ENCODE results near the gene SMIM35.

SMIM35 gene

DNA sequence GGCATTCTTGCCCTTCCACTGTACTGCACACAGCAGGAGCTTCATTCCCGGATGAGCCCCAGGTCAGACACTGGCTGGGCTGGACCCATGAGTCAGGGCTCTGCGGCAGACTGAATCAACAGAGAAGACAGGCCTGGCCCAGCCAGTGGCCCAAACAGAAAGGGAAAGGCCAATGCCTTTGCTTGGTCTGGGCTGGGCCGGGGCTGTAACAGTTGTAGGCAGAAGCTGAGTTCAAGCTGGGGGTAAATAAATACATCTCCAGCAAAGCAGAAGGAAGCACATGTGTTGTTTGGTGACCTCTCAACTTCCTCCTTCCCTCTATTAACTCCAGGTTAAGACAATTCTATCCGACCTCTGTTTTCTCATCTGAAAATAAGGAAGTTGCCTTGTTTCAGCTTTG, 1.8 kb upstream of the SMIM35 start:
- H3K27me3 ChIP-seq (ENCODE audit: control insufficient read depth, insufficient read depth, low read length), result no peaks in the 10 kb centered on the region
- H3K9me3 ChIP-seq (ENCODE audit: control insufficient read depth, low read length), result no peaks in the 10 kb centered on the region
- H3K4me1 ChIP-seq (ENCODE audit: control insufficient read depth, insufficient read depth, low read length), result peaks cover 59% of the 10 kb centered on the region
- peaks cover 9% of the 10 kb centered on the region for H3K36me3 ChIP-seq (ENCODE audit: control insufficient read depth, insufficient read depth, low read length)
- H3K4me3 ChIP-seq (ENCODE audit: low read length), result no peak overlapping the region
- no peak overlapping the region for H3K9ac ChIP-seq (ENCODE audit: low read length)

DNA sequence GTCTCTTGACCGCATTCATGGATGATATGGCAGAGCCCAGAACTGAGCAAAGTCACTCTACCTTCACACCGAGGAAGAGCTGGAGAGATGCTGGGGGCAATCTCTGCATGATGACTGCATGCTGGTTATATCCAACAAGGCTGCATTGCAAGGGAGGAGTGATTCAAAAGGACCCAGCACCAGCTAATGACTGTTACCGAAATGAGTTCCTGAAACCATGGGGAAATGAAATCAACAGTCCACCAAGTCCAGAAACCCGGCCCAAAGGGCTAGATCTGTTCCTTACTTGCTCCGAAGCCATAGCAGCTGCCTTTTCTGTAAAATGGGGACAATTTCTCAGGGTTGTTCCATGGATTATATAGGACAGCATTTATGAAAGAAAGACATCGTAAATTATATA, 1.2 kb upstream of the SMIM35 start:
- no peaks in the 10 kb centered on the region for H3K27me3 ChIP-seq (ENCODE audit: control insufficient read depth, insufficient read depth, low read length)
- H3K4me3 ChIP-seq (ENCODE audit: low read length), result no peak overlapping the region
- no peak overlapping the region for H3K9ac ChIP-seq (ENCODE audit: low read length)
- H3K4me1 ChIP-seq (ENCODE audit: control insufficient read depth, insufficient read depth, low read length), result peaks cover 53% of the 10 kb centered on the region
- peaks cover 9% of the 10 kb centered on the region for H3K36me3 ChIP-seq (ENCODE audit: control insufficient read depth, insufficient read depth, low read length)
- H3K9me3 ChIP-seq (ENCODE audit: control insufficient read depth, low read length), result no peaks in the 10 kb centered on the region

DNA sequence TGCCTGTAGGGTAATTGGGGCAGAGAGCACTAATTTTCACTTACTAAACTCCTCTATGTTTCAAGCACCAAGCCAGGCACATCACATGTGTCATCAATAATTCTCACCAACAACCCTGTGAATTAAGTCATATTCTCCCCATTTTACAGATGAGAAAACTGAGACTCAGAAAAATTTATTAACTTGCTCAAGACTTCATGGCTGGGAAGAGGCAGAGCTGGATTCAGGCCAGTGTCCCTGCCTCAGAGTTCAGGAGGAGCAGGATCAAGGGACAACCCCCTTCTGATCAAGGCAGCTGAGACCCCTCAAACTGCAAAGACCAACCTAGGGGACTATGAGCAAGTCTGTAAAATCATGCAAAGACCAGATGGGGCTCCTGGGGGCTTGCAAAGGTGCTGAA, 2.1 kb downstream of the SMIM35 start:
- Histone ChIP-seq H3K4me1 (ENCODE audit: control insufficient read depth, insufficient read depth, low read length) (peaks cover 47% of the 10 kb centered on the region), H3K9me3 (ENCODE audit: control insufficient read depth, low read length) (no peaks in the 10 kb centered on the region), H3K4me3 (ENCODE audit: low read length) (no peak overlapping the region), H3K9ac (ENCODE audit: low read length) (no peak overlapping the region), H3K36me3 (ENCODE audit: control insufficient read depth, insufficient read depth, low read length) (peaks cover 9% of the 10 kb centered on the region), H3K27me3 (ENCODE audit: control insufficient read depth, insufficient read depth, low read length) (no peaks in the 10 kb centered on the region)

DNA sequence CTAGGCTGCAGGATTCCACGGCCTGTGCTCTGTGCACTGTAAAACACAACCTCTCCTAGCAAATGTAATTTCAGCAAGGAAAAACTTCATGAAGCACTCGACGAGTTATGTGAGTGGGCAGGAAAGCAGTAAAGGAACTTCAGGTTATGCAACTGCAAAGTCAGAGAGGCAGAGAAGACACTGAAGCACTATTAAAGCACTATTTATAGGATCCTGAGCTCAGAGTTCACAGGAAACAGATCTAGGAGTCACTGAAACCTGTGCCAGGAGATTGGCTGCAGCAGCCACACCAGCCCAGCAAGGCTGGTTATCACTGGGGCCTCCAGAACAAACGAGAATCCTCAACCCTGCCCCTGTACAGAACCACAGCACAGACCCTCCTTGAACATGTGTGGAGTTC, 2.5 kb downstream of the SMIM35 start:
- H3K4me1 ChIP-seq (ENCODE audit: control insufficient read depth, insufficient read depth, low read length), result peaks cover 51% of the 10 kb centered on the region
- peaks cover 9% of the 10 kb centered on the region for H3K36me3 ChIP-seq (ENCODE audit: control insufficient read depth, insufficient read depth, low read length)

DNA sequence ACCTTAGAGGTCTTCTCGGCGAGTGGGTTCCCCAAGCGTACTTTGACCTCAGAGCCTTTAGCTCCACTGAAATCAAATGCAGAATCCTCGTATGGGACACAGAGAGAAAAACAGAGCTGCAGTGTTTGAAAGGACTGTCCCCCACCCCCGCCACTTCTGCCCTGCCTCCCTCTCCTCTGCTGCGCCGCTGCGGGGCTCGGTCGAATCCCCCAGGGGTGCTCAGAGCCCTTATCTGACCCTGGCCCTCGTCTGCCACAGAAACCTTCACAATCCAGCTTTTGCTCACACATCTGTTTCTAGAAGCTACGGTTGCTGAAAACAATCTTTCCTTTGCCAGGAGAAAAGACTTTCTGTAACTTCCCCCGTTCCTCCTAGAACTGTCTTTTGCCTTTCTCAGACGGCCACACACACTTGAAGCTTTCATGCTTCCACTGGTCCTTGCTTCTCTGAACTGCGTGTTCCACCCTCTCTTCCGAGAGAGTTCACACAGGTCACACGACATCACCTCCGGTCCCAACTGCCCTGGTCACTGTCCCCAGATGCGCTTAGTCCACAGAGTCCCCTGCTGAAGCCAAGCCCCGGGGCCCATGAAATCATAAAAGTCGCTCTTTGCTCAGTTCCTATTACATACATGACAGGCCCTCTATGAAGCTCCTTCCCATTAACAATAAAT, 3.7 kb downstream of the SMIM35 start:
- H3K9me3 ChIP-seq (ENCODE audit: control insufficient read depth, low read length), result no peaks in the 10 kb centered on the region
- no peak overlapping the region for H3K4me3 ChIP-seq (ENCODE audit: low read length)
- H3K9ac ChIP-seq (ENCODE audit: low read length), result no peak overlapping the region
- peaks cover 9% of the 10 kb centered on the region for H3K36me3 ChIP-seq (ENCODE audit: control insufficient read depth, insufficient read depth, low read length)
- H3K27me3 ChIP-seq (ENCODE audit: control insufficient read depth, insufficient read depth, low read length), result no peaks in the 10 kb centered on the region
- peaks cover 43% of the 10 kb centered on the region for H3K4me1 ChIP-seq (ENCODE audit: control insufficient read depth, insufficient read depth, low read length)

More for the DNA sequence above, 2.5 kb downstream of the SMIM35 start:
- Histone ChIP-seq H3K27me3 (ENCODE audit: control insufficient read depth, insufficient read depth, low read length) (no peaks in the 10 kb centered on the region), H3K9me3 (ENCODE audit: control insufficient read depth, low read length) (no peaks in the 10 kb centered on the region), H3K9ac (ENCODE audit: low read length) (no peak overlapping the region), H3K4me3 (ENCODE audit: low read length) (no peak overlapping the region)

DNA sequence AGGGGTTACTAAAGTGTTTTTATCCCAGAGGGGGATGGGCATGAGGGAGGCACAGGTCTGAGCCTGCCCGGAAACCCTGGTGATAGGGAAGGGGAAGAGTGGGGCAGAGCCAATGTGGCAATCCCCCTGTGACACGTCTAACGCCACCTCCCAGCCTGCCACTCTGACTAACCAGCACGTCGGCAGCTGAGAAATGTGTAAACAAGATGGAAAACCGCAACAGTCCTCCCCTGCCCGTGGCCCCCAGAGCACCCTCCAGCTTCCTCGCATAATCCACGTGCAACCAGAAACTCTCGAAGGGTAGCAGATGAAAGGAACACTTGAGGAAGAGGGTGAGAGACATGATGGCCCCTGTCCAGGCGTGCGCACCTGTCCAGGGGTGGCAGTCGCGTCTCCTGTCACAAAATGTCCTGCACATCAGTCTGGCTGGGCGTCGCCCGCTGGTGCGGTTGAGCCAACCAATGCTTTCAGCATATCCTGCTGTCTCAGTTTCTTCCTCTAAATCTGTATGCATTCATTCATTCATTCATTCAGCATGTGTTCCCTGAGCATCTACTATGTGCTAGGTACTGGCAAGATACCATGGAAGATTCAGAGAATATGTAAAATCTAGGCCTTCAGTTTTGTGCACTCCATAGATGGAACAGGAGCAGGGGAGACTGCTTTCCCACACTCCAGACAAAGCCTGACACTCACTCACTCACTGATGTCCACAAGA, 5.4 kb downstream of the SMIM35 start:
- no peak overlapping the region for H3K9ac ChIP-seq (ENCODE audit: low read length)
- peaks cover 43% of the 10 kb centered on the region for H3K4me1 ChIP-seq (ENCODE audit: control insufficient read depth, insufficient read depth, low read length)
- no peaks in the 10 kb centered on the region for H3K27me3 ChIP-seq (ENCODE audit: control insufficient read depth, insufficient read depth, low read length)
- H3K4me3 ChIP-seq (ENCODE audit: low read length), result no peak overlapping the region
- H3K9me3 ChIP-seq (ENCODE audit: control insufficient read depth, low read length), result no peaks in the 10 kb centered on the region
- H3K36me3 ChIP-seq (ENCODE audit: control insufficient read depth, insufficient read depth, low read length), result peaks cover 4% of the 10 kb centered on the region

DNA sequence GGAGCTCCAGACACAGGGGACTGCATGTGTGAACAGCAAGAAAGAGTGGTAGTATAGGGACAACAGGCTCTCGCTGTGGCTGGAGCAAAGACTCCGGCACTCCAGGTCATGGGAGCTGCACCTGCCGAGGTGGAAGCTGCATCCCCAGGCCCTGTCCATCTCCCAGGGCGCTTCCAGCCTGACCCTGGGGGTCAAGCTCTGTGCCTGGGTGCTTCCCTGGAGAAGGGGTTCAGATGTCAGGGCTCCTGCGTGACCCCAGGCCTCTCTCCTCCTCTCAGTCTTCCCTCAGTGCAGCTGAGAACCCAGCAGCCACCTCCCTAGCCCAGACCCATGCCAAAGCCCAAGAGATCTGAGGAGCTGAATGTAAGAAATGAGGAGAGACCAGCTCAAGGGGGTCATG, 6.5 kb downstream of the SMIM35 start:
- Histone ChIP-seq H3K27me3 (ENCODE audit: control insufficient read depth, insufficient read depth, low read length) (no peaks in the 10 kb centered on the region), H3K36me3 (ENCODE audit: control insufficient read depth, insufficient read depth, low read length) (no peaks in the 10 kb centered on the region), H3K9me3 (ENCODE audit: control insufficient read depth, low read length) (no peaks in the 10 kb centered on the region), H3K9ac (ENCODE audit: low read length) (no peak overlapping the region), H3K4me3 (ENCODE audit: low read length) (no peak overlapping the region), H3K4me1 (ENCODE audit: control insufficient read depth, insufficient read depth, low read length) (peaks cover 54% of the 10 kb centered on the region)

DNA sequence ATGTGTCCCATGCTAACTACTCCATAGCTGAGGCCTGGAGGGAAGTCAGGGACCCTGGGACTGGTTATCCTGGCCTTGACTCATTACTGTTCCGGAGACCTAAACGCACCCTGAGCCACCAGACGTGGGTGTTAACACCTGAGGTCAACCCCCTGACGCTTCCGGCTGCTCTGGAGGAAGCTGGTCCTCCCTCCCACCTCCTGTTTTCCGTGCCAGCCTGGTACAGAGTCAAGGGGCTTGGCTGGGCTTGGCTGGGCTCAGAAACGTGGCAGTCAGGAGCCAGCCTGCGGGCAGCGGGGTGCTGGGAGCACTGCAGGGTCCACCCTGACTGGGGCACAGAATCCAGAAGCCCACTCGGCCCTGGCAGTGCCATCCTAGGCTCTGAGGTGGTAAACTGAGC, 7.3 kb downstream of the SMIM35 start:
- Histone ChIP-seq H3K4me1 (ENCODE audit: control insufficient read depth, insufficient read depth, low read length) (peaks cover 62% of the 10 kb centered on the region), H3K9ac (ENCODE audit: low read length) (peak overlapping the region; percentile 67), H3K9me3 (ENCODE audit: control insufficient read depth, low read length) (no peaks in the 10 kb centered on the region), H3K27me3 (ENCODE audit: control insufficient read depth, insufficient read depth, low read length) (no peaks in the 10 kb centered on the region), H3K4me3 (ENCODE audit: low read length) (peak overlapping the region; percentile 68), H3K36me3 (ENCODE audit: control insufficient read depth, insufficient read depth, low read length) (no peaks in the 10 kb centered on the region)

DNA sequence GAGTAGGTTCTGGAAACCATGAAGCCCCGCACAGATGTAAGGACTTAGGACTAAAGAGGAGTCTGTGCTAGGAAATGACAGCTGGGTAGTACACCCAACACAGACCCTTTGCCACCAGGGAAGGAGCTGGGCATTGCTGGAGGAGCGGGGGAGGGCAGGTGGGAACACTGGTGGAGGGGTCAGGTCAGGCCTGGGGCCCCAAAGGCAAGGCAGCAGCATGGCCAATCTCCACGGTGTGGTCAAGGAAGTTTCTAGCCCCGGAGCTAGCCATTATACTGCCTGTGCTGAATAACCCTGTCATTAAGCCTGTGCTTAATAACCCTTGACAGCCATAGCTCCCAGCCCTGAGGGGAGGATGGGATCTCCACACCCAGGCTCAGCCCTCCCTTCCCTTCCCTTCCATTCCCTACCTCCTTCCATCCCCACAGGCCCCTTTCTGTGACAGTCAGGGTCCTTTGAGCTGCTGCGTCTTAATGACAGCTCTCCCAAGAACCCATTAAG, 7.8 kb downstream of the SMIM35 start:
- H3K4me3 ChIP-seq (ENCODE audit: low read length), result peak overlapping the region; percentile 68
- peaks cover 62% of the 10 kb centered on the region for H3K4me1 ChIP-seq (ENCODE audit: control insufficient read depth, insufficient read depth, low read length)
- no peaks in the 10 kb centered on the region for H3K36me3 ChIP-seq (ENCODE audit: control insufficient read depth, insufficient read depth, low read length)
- no peaks in the 10 kb centered on the region for H3K27me3 ChIP-seq (ENCODE audit: control insufficient read depth, insufficient read depth, low read length)
- no peaks in the 10 kb centered on the region for H3K9me3 ChIP-seq (ENCODE audit: control insufficient read depth, low read length)
- peak overlapping the region; percentile 67 for H3K9ac ChIP-seq (ENCODE audit: low read length)

DNA sequence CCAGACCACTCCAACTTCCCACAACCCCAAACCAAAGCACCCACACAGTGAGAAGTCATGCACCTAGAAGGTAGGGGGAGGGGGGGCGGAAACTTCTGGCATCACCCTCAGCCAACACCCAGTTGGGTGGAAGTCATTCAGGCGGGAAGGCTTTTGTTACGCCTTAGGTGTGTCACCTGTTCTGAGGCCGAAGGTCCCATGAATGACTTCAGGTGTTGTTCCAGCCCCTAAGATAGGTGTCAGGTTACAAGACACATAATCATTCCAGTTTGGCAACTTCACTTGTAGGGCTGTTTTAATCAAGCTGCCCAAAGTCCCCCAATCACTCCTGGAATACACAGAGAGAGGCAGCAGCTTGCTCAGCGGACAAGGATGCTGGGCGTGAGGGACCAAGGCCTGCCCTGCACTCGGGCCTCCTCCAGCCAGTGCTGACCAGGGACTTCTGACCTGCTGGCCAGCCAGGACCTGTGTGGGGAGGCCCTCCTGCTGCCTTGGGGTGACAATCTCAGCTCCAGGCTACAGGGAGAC, 9.9 kb downstream of the SMIM35 start, which contains the start of gene TMPRSS4:
Gene TMPRSS4, plus strand, starts transcription at position 325 of the 528 bp plus-strand sequence. CDS start 225 bp downstream, outside the sequence.
- Histone ChIP-seq H3K4me1 (ENCODE audit: control insufficient read depth, insufficient read depth, low read length) (peaks cover 57% of the 10 kb centered on the region), H3K9me3 (ENCODE audit: control insufficient read depth, low read length) (no peaks in the 10 kb centered on the region), H3K4me3 (ENCODE audit: low read length) (peak within 1 kb of the TSS; percentile 68), H3K9ac (ENCODE audit: low read length) (peak within 1 kb of the TSS; percentile 92), H3K27me3 (ENCODE audit: control insufficient read depth, insufficient read depth, low read length) (no peaks in the 10 kb centered on the region), H3K36me3 (ENCODE audit: control insufficient read depth, insufficient read depth, low read length) (no peaks in the 10 kb centered on the region)

DNA sequence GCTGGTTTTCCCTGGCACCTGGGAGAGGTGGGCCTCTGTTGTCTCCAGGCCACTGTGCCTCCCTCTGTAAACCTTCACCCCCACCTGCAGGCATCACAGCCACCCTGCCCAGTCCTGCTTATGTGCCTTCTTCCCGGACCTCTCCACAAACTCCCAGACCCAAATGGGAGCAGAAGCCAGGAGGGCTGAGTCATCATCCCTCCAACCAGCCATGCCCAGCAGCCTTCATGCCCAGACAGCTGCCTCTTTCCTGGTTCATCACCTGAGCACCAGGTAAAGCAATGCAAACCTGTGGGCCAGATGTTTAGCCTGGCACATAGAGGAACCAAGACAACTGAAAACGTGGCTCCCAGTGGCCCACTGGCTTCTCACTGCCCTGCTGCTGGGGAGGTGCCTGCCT, 12.0 kb downstream of the SMIM35 start:
- Histone ChIP-seq H3K9me3 (ENCODE audit: control insufficient read depth, low read length) (no peaks in the 10 kb centered on the region), H3K27me3 (ENCODE audit: control insufficient read depth, insufficient read depth, low read length) (no peaks in the 10 kb centered on the region), H3K4me3 (ENCODE audit: low read length) (no peak overlapping the region), H3K36me3 (ENCODE audit: control insufficient read depth, insufficient read depth, low read length) (no peaks in the 10 kb centered on the region), H3K9ac (ENCODE audit: low read length) (no peak overlapping the region), H3K4me1 (ENCODE audit: control insufficient read depth, insufficient read depth, low read length) (peaks cover 45% of the 10 kb centered on the region)

DNA sequence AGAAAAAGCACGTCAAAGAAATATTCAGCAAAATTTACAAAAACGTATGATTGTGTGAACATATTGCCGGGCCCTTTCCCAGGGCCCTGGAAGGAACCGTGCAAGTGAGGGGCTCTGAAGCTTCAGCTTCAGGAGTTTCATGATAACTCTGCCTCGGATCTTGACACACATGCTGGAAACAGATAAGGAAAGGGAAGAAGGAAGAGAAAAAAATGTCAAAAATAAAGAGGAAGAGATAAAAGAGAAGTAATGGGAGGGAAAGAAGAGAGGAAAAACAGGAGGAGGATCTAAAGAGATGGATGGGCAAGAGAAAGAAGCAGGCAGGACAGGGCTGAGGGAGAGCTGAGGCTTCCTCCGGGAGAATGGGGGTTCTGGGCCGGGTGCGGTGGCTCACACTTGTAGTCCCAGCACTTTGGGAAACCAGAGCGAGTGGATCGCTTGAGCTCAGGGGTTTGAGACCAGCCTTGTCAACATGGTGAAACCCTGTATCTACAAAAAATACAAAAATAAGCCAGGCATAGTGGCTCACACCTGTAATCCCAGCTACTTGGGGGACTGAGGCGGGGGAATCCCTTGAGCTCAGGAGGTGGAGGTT, 12.6 kb downstream of the SMIM35 start:
- peaks cover 39% of the 10 kb centered on the region for H3K4me1 ChIP-seq (ENCODE audit: control insufficient read depth, insufficient read depth, low read length)
- H3K9me3 ChIP-seq (ENCODE audit: control insufficient read depth, low read length), result no peaks in the 10 kb centered on the region
- no peaks in the 10 kb centered on the region for H3K36me3 ChIP-seq (ENCODE audit: control insufficient read depth, insufficient read depth, low read length)
- H3K4me3 ChIP-seq (ENCODE audit: low read length), result no peak overlapping the region
- no peak overlapping the region for H3K9ac ChIP-seq (ENCODE audit: low read length)
- no peaks in the 10 kb centered on the region for H3K27me3 ChIP-seq (ENCODE audit: control insufficient read depth, insufficient read depth, low read length)

All from mucosa of stomach (tissue), 1 donor.